SKM-1 (cell line): ENCODE data around the gene SZRD1.
"Not testable (repeated sequence)": the region's sequence is repeated elsewhere in the genome, so short reads cannot be mapped to it uniquely, and the experiment has no call there.

Source experiments
- DNase-seq: peaks from one replicate; lab custom pipeline; 2025; ENCODE audit not compliant: unreplicated experiment; lab: John Stamatoyannopoulos, UW

The SZRD1 gene

GRCh38 chr1:16366722-16367257 is at the start of gene SZRD1:
SZRD1 (plus strand) TSS chr1:16367242; CDS start chr1:16367258, 16 bp downstream.
- DNase-seq: peak; percentile 98

GRCh38 chr1:16318555-16318954 is 48.5 kb upstream of the SZRD1 start:
- DNase-seq: no peak

DNA sequence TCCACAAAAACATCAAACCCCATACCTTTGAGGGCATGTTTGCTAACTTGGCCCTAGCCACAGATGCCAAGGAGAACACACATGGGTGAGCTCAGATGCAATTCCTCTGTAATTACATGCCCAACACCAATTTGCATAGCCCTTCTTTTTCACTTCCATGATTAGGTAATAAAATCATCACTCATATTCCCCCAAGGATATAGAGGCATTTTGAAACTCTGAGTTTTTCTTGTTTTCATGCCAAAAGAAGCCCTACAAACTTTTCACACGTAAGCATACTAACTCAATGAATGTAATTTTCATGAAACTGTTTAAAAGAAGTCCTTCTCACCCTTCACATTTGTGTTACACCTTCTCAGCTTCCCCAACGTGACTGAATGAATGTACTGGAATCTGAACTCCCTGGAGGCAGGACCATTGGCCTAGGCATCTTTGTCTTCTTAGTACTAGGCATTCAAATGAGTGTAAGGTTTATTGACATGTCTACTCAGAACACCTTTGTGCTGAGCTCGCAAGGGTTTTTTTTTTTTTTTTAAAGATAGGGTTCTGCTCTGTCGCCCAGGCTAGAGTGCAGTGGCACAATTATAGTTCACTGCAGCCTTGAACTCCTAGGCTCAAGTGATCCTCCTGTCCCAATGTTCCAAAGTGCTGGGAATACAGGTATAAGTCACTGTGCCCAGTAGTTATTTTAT is 45.7 kb upstream of the SZRD1 start:
- DNase-seq: no peak

DNA sequence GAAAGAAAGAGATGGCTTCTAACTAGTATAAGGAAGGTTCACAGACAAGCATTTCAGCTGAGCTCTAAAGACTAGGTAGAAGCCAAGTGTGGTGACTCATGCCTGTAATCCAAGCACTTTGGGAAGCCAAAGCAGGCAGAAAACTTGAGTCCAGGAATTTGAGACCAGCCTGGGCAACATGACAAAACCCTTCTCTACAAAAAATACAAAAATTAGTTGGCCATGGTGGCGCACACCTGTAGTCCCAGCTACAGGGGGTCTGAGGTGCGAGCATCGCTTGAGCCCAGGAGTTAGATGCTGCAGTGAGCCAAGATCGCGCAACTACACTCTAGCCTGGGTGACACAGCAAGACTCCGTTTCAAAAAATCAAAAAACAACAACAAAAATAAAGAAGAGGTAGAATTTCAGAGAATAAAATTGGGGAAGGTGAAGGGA is 42.6 kb upstream of the SZRD1 start:
- no peak for DNase-seq

GRCh38 chr1:16326833-16327404 is 40.1 kb upstream of the SZRD1 start:
- DNase-seq: no peak

DNA sequence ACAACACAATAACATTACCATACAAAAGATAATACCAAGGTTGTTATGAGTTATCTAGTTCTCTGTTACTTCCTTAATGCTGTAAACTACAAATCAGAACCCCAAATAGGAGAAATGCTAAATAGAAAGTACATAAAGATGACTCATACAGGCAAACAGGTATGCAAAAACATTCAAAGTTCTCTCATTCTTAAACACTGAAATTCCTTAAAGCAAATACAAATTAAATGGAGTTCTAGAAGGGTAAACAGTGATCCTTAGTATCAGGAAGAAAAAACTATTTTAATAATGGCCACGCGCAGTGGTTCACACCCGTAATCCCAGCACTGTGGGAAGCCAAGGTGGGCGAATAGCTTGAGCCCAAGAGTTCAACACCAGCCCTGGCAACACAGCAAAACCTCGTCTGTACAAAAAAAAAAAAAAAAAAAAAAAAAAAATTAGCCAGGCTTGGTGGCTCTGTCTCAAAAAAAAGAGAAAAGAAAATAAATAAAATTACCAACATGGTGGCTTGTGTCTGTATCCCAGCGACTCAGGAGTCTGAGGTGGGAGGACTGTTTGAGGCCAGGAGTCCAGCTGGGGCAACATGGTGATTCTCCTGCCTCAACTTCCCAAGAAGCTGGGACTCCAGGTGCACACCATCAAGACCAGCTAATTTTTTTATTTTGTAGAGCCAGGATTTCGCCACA is 32.2 kb upstream of the SZRD1 start:
- DNase-seq: no peak

DNA sequence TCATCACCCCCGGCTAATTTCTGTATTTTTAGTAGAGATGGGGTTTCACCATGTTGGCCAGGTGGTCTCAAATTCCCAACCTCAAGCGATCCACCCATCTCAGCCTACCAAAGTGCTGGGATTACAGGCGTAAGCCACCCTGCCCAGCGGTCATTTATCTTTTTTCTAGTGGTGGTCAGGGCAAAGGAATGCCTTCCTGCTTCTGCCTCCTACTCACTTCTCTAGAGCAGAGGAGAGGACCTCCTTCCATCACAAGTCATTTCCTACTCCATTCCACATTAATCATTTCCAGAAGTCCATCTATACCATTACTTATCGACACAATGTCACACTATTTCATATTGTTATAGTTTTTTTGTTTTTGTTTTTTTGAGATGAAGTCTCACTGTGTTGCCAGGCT is 28.1 kb upstream of the SZRD1 start:
- DNase-seq: no peak

DNA sequence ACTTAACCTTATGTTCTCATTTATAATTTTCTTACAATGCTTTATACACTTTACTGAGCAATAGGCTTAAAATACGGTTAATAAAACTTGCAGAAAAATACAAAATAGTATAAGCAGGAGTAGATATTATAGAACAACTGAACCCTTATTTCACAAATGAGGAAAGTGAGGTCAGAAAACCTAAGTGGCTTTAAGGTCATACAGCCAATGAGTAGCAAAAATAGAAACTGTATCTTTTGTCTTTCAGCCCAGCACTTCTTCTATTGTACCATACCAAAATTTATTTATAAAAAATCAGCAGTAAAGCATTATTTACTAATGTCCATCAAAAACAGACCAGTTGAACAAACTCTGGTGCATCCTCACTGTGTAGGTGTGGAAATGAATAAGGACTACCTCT is 26.4 kb upstream of the SZRD1 start:
- DNase-seq: no peak

DNA sequence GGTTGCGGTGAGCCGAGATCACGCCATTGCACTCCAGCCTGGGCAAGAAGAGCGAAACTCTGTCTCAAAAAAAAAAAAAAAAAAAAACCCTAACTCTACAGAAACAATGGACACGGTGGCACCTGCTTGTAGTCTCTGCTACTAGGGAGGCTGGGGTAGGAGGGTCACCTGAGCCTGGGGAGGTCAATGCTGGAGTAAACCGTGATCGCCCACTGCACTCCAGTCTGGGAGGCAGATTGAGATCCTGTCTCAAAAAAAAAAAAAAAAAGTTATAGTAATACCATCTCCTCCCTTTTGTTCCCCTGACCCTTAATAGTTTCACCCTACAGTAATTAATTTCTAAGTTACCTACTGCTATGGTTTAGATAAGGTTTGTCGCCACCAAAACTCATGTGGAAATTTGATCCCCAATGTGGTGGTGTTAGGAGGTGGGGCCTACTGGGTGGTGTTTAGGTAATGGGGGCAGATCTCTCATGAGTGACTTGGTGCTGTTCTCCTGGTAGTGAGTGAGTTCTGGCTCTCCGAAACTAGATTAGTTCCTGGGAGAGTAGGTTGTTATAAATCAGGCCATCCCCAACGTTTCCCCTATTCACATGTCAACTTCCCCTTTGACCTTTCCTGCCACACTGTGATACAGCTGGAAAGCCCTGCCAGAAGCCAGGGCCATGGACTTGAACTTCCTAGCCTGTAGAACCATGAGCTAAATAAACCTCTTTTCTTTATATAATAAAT is 24.5 kb upstream of the SZRD1 start:
- DNase-seq: no peak

DNA sequence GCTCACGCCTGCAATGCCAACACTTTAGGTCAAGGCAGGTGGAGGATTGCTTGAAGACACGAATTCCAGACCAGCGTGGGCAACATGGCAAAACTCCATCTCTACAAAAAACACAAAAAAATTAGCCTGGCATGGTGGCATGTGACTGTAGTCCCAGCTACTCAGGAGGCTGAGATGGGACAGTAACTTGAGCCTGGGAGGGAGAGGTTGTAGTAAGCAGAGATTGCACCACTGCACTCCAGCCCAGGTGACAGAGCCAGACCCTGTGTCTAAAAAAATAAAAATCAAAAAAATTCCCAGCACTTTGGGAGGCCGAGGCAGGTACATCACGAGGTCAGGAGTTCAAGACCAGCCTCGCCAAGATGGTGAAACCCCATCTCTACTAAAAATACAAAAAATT is 23.8 kb upstream of the SZRD1 start:
- not testable (repeated sequence) for DNase-seq

DNA sequence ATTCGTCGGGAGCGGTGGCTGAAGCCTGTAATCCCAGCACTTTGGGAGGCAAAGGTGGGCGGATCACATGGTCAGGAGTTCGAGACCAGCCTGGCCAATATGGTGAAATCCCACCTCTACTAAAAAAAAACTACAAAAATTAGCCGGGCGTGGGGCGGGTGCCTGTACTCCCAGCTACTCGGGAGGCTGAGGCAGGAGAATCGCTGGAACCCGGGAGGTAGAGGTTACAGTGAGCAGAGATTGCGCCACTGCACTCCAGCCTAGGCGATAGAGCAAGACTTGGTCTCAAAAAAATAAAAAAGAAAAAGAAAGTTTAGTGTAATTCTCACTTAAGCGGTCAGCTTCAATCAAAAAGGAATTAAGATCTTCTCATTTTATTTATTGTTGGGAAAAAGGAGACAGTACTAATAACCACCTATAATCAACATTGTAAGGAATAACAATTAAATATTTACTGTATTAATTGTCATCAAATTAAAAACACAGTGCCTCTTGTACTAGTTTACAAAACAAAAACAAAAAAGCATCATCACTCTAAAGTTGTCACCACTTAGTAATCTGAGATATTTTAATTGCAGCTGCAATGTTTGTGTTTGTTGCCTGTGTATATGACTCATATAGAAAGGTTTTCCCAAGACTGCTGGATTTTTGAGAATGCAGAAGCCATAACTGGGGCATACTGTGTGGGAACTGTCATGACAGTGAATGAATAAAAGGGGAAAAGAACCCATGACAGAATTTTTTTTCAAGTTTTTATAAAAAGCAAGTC is 18.4 kb upstream of the SZRD1 start:
- no peak for DNase-seq

DNA sequence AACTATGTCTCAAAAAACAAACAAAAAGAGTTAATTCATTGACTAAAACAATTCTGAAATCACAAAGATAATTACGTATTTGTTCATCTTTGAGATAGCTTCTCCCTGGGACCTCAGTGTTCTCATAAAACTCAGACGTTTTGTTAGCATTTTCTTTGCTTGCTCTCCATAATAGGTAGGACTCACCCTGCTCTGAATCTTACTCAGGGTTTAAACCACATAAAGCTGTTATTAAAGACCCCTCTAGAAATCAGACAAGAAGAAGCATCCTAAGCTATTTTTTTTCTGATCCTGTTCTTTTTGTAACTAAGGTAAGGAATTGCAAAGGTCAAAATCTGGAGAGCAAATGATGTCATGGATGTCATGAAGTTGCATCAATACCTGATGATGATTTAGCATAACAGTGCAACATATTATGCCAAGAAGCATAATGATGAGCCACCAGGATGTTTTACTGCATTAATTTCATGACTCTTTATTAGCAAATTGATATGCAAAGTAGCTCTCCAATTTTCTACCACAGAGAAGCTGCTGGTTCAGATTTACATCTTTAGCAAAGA is 17.1 kb upstream of the SZRD1 start:
- no peak for DNase-seq

DNA sequence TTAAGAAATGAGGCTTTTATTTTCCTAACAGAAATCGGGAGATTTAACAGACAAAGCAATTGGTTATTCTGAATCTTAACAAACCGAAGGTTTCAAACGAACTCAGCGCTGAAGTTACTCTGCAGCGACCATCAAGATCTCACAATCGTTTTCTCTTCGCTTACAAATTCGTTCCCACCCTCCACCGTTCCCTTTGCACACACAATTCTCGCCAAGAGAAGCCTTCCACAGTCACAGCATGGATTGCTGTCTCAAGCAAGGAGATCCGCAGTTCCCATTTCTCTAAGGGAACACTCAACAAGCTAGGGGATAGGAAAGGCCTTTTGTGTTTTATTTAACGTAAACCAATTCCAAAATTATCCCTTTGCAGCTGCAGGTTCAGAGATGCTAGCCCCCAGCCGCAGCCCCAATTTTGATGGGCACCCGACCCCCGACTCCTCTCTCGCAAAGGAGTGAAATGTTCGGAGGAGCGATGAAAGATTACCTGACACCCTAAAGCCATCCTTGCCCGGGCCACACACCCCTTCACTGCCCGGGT is 15.5 kb upstream of the SZRD1 start:
- DNase-seq: no peak

DNA sequence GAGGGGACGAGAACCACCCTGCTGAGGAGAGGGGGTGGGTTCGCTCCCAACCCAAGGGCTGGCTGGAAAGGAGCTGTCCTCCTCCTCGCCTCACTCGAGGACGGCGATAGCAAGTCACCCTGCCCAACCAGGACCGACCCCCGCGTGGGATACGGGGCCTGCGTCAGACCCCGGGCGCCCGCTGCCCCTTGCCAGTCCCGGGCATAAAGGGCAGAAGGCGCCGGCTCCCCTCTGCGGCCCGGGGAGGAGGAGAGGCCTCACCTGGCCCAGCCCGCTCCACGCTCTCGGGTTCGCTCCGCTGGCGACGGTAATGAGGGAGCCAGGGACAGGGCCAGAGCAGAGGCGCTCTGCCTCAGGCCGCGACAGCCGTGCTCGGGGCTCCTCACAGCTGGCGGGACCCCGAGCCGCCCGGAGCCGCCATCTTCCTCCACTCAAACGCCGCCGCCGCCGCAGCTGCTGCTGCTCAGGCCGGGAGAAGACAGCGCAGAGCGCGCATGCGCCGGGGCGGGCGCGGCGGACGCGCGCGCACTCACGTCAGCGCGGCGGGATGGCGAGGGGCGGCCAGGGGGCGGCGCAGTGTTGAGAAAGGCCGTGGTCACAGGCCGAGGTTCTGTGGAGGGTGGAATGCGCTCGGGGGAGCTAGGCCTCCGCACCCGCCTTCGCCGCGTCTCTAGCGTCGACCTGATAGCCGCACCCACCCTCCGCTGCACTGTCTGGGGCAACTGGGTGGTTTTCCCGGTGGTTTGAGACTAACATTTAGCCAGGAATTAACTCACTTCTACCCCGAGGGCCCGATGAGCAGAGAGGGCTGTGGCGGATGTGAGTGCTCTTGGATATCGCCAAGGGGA is 14.8 kb upstream of the SZRD1 start, which contains the start of gene FBXO42:
Gene FBXO42, minus strand, starts transcription at position 487 of the 848 bp plus-strand sequence. CDS start 37,062 bp downstream, outside the sequence.
- peak; percentile 81 for DNase-seq

- DNase-seq: no peak
Observed at GRCh38 chr1:16352842-16353535, 14.1 kb upstream of the SZRD1 start.

DNA sequence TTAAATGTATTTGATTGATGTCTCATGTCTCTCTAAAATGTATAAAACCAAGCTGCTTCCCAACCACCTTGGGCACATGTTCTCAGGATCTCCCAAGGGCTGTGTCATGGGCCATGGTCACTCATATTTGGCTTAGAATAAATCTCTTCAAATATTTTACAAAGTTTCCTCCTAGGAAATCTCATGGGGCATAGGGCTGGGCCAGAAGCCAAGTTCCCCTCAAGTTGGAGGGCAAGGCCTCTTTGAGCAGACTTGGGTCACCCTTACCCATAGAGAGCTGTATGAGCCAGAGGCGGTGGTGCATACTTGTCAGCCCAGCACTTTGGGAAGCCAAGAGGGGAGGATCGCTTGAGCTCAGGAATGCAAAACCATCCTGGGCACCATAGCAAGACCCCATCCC is 12.4 kb upstream of the SZRD1 start:
- DNase-seq: no peak

DNA sequence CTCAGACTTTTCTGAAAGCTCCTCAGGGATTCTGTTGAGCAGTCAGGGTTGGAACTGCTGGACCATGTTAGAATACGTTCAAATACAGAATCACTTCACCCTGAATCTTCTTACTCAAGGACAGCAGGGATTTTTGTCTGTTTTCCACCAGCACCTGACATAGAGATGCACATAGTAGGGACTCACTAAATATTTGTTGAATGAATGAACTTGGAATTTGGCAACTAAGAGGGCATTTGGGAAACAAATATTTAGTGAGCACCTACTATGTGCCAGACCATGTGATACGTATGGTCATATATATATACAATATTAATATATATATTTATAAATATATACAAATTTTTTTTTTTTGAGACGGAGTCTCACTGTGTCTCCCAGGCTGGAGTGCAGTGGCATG is 10.2 kb upstream of the SZRD1 start:
- DNase-seq: no peak

DNA sequence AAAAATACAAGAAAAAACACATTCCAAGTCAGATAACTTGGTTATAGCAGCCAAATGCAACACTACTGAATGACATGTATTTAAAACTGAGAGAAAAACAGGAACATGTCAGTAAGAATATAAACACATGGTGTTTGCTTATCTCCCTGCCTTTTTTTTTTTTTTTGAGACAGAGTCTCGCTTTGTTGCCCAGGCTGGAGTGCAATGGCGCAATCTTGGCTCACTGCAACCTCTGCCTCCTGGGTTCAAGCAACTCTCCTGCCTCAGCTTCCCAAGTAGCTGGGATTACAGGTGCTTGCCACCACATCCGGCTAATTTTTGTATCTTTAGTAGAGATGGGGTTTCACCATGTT is 1.9 kb upstream of the SZRD1 start:
- DNase-seq: not testable (repeated sequence)
